ENCODE results near the gene BDKRB2.
A peak's percentile ranks its signal among the peaks of the same experiment; 100 is the strongest.

BDKRB2 gene

GRCh38 chr14:96274543-96274942 is 69.9 kb downstream of the BDKRB2 start:
- DNase-seq, result no peak

- peak; percentile 80 for DNase-seq
Observed at GRCh38 chr14:96275177-96276112, 70.8 kb downstream of the BDKRB2 start.

- DNase-seq, result no peak
Observed at GRCh38 chr14:96277890-96278289, 73.3 kb downstream of the BDKRB2 start.

GRCh38 chr14:96279564-96279963 is 74.9 kb downstream of the BDKRB2 start:
- no peak for DNase-seq

- no peak for DNase-seq
Observed at GRCh38 chr14:96280104-96280503, 75.5 kb downstream of the BDKRB2 start.

- no peak for DNase-seq
Observed at GRCh38 chr14:96281486-96281885, 76.8 kb downstream of the BDKRB2 start.

GRCh38 chr14:96284008-96284407 is 79.4 kb downstream of the BDKRB2 start:
- DNase-seq, result no peak

- no peak for DNase-seq
Observed at GRCh38 chr14:96284430-96284829, 79.8 kb downstream of the BDKRB2 start.

- DNase-seq, result no peak
Observed at GRCh38 chr14:96285667-96286066, 81.0 kb downstream of the BDKRB2 start.

GRCh38 chr14:96286251-96286650 is 81.6 kb downstream of the BDKRB2 start:
- DNase-seq, result no peak

GRCh38 chr14:96287856-96288255 is 83.2 kb downstream of the BDKRB2 start:
- DNase-seq, result no peak

Measured in right hindlimb (tissue), 1 donor.